Measurements from ENCODE around the gene MXRA8. TPM values are rescaled to one million over a fixed set of nuclear protein-coding genes. Genes with fewer than 3 reads are reported as not detected.

MXRA8 gene, protein sequence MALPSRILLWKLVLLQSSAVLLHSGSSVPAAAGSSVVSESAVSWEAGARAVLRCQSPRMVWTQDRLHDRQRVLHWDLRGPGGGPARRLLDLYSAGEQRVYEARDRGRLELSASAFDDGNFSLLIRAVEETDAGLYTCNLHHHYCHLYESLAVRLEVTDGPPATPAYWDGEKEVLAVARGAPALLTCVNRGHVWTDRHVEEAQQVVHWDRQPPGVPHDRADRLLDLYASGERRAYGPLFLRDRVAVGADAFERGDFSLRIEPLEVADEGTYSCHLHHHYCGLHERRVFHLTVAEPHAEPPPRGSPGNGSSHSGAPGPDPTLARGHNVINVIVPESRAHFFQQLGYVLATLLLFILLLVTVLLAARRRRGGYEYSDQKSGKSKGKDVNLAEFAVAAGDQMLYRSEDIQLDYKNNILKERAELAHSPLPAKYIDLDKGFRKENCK
- total RNA-seq (50.4 and 90.1 TPM in 2 replicates), polyA plus RNA-seq (42.2 and 58.8 TPM in 2 replicates)

DNA sequence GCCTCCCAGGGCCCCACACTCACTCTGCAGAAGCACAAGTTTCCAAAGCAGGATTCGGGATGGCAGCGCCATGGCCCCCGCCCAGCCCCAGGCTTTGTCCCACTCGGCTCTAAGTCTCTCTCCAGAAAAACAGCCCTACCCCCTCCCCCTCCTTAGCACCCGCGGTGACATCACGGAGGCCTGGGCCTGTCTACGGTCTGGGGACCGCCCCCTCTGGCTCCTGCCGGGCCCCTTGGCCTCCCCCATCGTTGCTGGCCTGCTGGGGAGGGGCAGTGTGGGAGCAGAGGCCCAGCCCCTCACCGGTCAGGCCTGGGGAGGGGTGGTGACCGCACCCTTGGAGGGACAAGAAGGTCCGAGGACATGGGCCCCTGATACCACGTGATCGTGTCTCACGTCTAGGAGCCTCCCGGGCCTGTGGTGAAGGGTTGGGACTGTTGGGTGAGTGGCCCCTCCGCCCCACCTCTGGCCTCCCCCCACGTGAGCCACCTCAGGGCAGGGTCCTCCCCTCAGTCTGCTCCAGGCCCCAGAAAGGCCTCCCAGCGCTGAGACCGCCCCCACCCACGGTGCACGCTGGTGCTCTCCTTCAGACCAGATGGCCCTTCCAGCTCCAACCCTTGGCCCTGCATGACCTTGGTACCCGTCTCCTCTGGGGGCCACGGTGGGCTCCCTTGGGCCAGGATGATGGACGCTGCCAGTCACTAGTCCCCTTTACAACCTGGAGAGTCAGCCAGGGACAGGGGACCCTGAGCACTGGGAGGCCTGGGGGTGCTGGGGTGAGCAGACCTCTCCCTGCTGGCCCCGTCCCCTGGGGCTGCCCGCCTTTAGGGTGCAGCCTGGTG lies at the start of gene MXRA8:
Gene MXRA8 (minus strand): TSS at position 123 of the 839 bp plus-strand sequence. CDS start 51 bp downstream, at position 72.
- H3K4me3 ChIP-seq: peak within 1 kb of the TSS; percentile 10
- peaks cover 39% of the 10 kb centered on the region for H3K4me1 ChIP-seq (ENCODE audit: low read depth)
- H3K27me3 ChIP-seq: peaks cover 12% of the 10 kb centered on the region
- no peaks in the 10 kb centered on the region for H3K9me3 ChIP-seq (ENCODE audit: low read depth)
- peak; percentile 62 to 91 for DNase-seq (ENCODE audit: low read depth in 1 of 2, low spot score in 1 of 2)
- no peaks in the 10 kb centered on the region for H3K36me3 ChIP-seq
- H3K27ac ChIP-seq: peak within 1 kb of the TSS; percentile 92
- TF ChIP-seq, protein P1, sequence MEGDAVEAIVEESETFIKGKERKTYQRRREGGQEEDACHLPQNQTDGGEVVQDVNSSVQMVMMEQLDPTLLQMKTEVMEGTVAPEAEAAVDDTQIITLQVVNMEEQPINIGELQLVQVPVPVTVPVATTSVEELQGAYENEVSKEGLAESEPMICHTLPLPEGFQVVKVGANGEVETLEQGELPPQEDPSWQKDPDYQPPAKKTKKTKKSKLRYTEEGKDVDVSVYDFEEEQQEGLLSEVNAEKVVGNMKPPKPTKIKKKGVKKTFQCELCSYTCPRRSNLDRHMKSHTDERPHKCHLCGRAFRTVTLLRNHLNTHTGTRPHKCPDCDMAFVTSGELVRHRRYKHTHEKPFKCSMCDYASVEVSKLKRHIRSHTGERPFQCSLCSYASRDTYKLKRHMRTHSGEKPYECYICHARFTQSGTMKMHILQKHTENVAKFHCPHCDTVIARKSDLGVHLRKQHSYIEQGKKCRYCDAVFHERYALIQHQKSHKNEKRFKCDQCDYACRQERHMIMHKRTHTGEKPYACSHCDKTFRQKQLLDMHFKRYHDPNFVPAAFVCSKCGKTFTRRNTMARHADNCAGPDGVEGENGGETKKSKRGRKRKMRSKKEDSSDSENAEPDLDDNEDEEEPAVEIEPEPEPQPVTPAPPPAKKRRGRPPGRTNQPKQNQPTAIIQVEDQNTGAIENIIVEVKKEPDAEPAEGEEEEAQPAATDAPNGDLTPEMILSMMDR (IDR thresholded peaks at IDR 0.05; ENCODE audit: low read depth, low read length): no peak

DNA sequence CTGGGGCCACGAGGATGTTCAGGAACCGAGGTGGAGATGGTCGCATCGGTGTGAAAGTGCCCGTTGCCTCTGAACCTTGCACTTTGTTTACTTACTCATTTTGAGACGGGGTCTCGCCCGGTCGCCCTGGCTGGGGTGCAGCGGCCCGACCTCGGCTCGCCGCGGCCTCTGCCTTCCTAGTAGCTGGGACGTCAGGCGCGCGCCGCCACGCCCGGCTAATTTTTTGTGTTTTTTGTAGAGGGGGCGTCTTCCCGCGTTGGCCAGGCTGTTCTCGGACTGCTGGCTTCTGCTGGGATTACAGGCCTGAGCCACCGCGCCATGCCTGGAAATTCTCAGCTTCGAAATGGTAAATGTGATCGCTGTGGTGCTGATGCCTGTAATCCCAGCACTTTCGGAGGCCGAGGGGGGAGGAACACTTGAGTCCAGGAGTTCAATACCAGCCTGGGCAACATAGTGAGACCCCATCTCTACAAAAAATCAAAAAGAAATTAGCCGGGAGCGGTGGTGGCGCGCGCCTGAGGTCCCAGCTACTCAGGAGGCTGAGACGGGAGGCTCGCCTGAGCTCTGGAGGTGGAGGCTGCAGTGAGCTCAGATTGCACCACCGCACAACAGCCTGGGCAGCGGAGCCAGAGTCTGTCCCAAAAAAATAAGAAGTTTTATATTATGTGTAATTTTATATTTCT lies 49.4 kb upstream of the MXRA8 start:
- Histone ChIP-seq H3K4me3 (peak overlapping the region; percentile 72), H3K27ac (peak overlapping the region; percentile 84), H3K4me1 (ENCODE audit: low read depth) (peaks cover 11% of the 10 kb centered on the region), H3K9me3 (ENCODE audit: low read depth) (no peaks in the 10 kb centered on the region), H3K27me3 (no peaks in the 10 kb centered on the region), H3K36me3 (peaks cover 16% of the 10 kb centered on the region)
- TF ChIP-seq, protein P1 (IDR thresholded peaks at IDR 0.05; ENCODE audit: low read depth, low read length): peak; percentile 1
- peak; percentile 47 to 56 for DNase-seq (ENCODE audit: low read depth in 1 of 2, low spot score in 1 of 2)

DNA sequence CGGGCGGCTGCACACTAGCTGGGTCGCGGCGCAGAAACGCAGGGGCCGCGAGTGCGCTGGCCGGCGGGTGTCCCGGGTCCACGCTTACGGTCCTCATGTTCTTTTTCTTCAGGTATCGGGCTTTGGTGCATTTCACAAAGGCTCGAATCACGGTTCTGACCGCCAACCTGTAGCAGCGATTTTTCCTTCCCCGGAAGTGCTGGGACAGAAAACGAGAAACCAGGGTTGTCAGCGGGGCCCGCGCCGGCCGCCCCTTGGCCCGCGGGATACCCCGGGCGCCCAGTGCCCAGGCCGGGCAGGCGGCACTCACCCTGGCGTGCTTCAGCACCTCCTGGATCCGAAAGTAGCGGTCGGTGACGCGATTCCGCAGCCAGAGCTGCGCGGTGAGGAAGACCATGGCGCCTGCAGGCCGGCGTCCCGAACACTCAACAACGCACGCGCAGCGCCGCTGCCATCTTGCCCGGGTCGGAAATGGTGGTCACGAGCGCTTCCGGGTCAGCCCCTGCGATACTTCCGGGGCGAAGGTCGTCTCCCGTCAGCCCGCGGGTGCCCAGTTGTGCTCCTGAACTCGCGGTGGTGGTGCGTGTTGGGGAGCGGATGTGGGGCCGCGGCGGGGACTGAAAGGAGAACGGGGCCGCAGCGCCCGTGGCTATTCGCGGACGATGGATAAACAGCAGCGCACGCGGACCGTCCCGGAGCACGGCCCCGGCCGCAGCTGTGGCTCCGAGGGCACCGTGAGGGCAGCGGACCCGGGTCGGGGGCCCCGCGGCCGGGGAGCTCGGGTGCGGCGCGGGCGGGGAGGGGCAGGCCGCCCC lies 48.7 kb upstream of the MXRA8 start, which contains the start of gene MRPL20:
Gene MRPL20 (minus strand): TSS at position 473 of the 815 bp plus-strand sequence. CDS start 76 bp downstream, at position 397.
- Histone ChIP-seq H3K36me3 (peaks cover 17% of the 10 kb centered on the region), H3K4me1 (ENCODE audit: low read depth) (peaks cover 11% of the 10 kb centered on the region), H3K9me3 (ENCODE audit: low read depth) (no peaks in the 10 kb centered on the region), H3K4me3 (peak within 1 kb of the TSS; percentile 72), H3K27me3 (no peaks in the 10 kb centered on the region), H3K27ac (peak within 1 kb of the TSS; percentile 84)
- DNase-seq (ENCODE audit: low read depth in 1 of 2, low spot score in 1 of 2): peak; percentile 91 to 95
- TF ChIP-seq, protein P1 (IDR thresholded peaks at IDR 0.05; ENCODE audit: low read depth, low read length): no peak

DNA sequence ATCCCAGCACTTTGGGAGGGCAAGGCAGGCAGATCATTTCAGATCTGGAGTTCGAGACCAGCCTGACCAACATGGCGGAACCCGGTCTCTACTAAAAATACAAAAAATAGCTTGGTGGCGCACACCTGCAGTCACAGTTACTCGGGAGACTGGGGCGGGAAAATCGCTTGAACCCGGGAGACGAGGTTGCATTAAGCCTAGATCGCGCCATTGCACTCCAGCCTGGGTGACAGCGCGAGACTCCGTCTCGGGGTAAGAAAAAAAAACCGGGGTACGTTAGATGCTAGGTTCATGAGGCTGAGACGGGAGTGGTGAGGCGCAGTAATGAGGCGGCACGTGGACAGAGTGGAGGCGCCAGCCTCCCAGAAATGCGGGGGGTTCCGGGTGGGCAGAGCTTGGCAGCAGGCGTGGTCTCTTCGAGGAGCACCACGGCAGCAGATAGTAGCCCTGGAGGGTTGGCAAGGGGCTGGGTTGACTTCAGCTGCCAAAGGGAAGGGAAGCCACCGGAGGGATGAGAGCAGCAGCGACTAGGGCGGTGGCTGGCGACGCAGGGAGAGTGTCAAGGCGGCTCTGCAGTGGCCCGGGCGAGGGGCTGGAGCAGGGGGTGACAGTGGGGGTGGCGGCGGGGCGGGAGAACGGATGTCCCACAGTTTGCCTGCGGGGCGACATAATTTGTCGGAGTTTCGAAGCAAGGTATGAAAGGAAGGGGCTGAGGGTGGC lies 47.9 kb upstream of the MXRA8 start:
- H3K4me3 ChIP-seq: peak overlapping the region; percentile 72
- no peaks in the 10 kb centered on the region for H3K9me3 ChIP-seq (ENCODE audit: low read depth)
- H3K27ac ChIP-seq: peak overlapping the region; percentile 84
- H3K27me3 ChIP-seq: no peaks in the 10 kb centered on the region
- H3K4me1 ChIP-seq (ENCODE audit: low read depth): peaks cover 11% of the 10 kb centered on the region
- no peak for DNase-seq (ENCODE audit: low read depth in 1 of 2, low spot score in 1 of 2)
- TF ChIP-seq, protein P1 (IDR thresholded peaks at IDR 0.05; ENCODE audit: low read depth, low read length): no peak
- peaks cover 24% of the 10 kb centered on the region for H3K36me3 ChIP-seq
